Measurements from ENCODE around the gene PLXNA4. TPM values are rescaled to one million over a fixed set of nuclear protein-coding genes. Genes with fewer than 3 reads are reported as not detected.

Gene PLXNA4
- total RNA-seq, 4 donors from 2014 or later, result 1.1 to 2.8 (median 1.4) TPM

DNA sequence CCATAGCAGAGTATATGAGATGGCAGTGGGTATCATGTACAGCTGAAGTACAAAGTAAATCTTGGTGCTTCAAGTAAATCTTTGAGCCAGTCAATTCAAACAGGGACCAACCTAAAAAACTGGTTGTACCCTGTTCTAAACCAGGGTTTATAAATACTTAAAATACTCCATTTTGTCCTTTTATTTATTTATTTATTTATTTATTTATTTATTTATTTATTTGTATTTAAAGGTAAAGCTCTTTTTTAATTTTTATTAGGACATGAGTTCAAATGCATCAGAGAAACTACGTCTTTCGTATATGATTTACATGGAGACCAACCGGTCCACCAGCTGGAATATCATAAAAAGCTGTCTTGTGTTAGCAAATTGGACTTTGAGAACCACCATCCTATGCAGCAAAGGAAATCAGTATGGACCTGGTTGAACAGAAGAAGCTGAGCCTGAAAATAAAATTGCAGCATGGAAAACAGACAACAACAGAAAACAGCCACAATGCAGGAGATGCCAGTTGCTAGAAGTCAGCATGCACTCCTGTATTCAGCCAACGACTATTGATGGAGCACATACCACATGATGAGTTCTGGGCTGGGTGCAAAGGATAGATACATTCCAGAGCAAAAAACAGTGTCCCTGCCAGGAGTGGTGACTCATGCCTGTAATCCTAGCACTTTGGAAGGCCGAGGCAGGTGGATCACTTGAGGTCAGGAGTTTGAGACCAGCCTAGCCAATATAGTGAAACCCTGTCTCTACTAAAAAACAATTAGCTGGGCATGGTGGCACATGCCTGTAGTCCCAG is 60.0 kb downstream of the PLXNA4 start:
- no peak for TF ChIP-seq EP300 (IDR thresholded peaks at IDR 0.05; ENCODE audit: low read depth)
- no peak for TF ChIP-seq POLR2A (IDR thresholded peaks at IDR 0.05)
- TF ChIP-seq, protein P1, sequence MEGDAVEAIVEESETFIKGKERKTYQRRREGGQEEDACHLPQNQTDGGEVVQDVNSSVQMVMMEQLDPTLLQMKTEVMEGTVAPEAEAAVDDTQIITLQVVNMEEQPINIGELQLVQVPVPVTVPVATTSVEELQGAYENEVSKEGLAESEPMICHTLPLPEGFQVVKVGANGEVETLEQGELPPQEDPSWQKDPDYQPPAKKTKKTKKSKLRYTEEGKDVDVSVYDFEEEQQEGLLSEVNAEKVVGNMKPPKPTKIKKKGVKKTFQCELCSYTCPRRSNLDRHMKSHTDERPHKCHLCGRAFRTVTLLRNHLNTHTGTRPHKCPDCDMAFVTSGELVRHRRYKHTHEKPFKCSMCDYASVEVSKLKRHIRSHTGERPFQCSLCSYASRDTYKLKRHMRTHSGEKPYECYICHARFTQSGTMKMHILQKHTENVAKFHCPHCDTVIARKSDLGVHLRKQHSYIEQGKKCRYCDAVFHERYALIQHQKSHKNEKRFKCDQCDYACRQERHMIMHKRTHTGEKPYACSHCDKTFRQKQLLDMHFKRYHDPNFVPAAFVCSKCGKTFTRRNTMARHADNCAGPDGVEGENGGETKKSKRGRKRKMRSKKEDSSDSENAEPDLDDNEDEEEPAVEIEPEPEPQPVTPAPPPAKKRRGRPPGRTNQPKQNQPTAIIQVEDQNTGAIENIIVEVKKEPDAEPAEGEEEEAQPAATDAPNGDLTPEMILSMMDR (IDR thresholded peaks at IDR 0.05), result no peak
- no peak for TF ChIP-seq POLR2AphosphoS5 (IDR thresholded peaks at IDR 0.05)
- Histone ChIP-seq H3K27me3 (no peaks in the 10 kb centered on the region), H3K9me3 (no peaks in the 10 kb centered on the region), H3K4me1 (peaks cover 0 to 4% (median 0%) of the 10 kb centered on the region in 4 donors), H3K27ac (no peak overlapping the region), H3K36me3 (no peaks in the 10 kb centered on the region), H3K4me3 (no peak overlapping the region)
- intact Hi-C loops (cut with DNase I; ENCODE audit: low total_unique reads), result no loop called here
- no peak for DNase-seq
- 72 to 100% methylated on average over 3 to 5 of the region's 5 CpGs for WGBS, 2 donors (ENCODE audit: low coverage in 1 of 2)
- in situ Hi-C loops (cut with MboI; ENCODE audit: low pct_ligation_motif_present in 1 of 4, low pct_unique_long_range_greater_than_20kb in 1 of 4, low sequenced_read_pairs in 3 of 4), result no loop called here

DNA sequence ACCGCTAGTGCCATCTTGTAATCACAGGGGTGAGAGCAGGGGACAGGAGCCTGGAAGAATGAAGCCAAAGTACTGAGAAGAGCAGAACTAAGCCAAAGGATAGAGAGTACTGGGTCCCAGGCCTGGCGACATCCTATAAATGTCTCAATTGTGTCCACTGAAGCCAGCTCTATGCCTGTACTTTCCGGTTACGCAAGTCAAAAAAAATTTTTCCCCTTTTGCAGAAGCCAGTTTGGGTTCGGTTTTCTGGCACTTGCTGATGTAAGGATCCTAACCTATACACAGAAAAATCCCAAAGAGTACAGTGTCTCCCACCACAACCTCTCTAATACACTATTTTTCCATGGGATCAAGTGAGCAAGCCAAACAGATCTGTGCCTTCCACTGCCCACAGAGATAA is 61.1 kb downstream of the PLXNA4 start:
- WGBS, 2 donors (ENCODE audit: low coverage in 1 of 2), result 88 to 94% methylated on average over 3 to 5 of the region's 5 CpGs
- TF ChIP-seq POLR2AphosphoS5 (IDR thresholded peaks at IDR 0.05) (no peak), EP300 (IDR thresholded peaks at IDR 0.05; ENCODE audit: low read depth) (no peak), POLR2A (IDR thresholded peaks at IDR 0.05) (no peak)
- TF ChIP-seq, protein P1 (IDR thresholded peaks at IDR 0.05), result no peak
- intact Hi-C loops (cut with DNase I; ENCODE audit: low total_unique reads), result no loop called here

DNA sequence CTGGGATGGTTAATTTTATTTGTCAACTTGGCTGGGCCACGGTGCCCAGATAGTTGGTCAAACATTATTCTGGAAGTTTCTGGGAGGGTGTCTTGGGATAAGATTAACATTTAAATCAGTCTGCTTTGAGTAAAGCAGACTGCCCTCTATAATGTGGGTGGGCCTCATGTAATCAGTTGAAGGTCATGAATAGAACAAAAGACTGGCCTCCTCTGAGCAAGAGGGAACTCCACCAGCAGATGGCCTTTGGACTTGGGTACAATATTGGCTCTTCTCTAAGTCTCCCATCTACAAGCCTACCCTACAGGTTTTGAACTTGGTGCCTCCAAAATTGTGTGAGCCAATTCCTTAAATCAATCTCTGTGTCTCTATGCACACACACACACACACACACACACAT is 61.8 kb downstream of the PLXNA4 start:
- Histone ChIP-seq H3K36me3 (no peaks in the 10 kb centered on the region), H3K9me3 (no peaks in the 10 kb centered on the region), H3K4me1 (no peaks in the 10 kb centered on the region), H3K4me3 (no peak overlapping the region), H3K27ac (no peak overlapping the region), H3K27me3 (no peaks in the 10 kb centered on the region)
- in situ Hi-C loops (cut with MboI; ENCODE audit: low pct_ligation_motif_present in 1 of 4, low pct_unique_long_range_greater_than_20kb in 1 of 4, low sequenced_read_pairs in 3 of 4), result no loop called here
- no peak for DNase-seq
- WGBS, 2 donors (ENCODE audit: low coverage in 1 of 2), result 84% methylated on average over 1 of the region's 1 CpG; no CpG with 5 or more reads in 1 of the 2 donors
- TF ChIP-seq, protein P1 (IDR thresholded peaks at IDR 0.05), result no peak
- no peak for TF ChIP-seq POLR2AphosphoS5 (IDR thresholded peaks at IDR 0.05)
- intact Hi-C loops (cut with DNase I; ENCODE audit: low total_unique reads), result loop anchor here (5.0 kb wide), 1 partner anchor 1572 kb away; no protein-coding TSS in a partner anchor

More for the DNA sequence above, 61.1 kb downstream of the PLXNA4 start:
- no peaks in the 10 kb centered on the region for H3K9me3 ChIP-seq
- DNase-seq, result no peak
- H3K36me3 ChIP-seq, result no peaks in the 10 kb centered on the region
- no peak overlapping the region for H3K4me3 ChIP-seq
- in situ Hi-C loops (cut with MboI; ENCODE audit: low pct_ligation_motif_present in 1 of 4, low pct_unique_long_range_greater_than_20kb in 1 of 4, low sequenced_read_pairs in 3 of 4), result no loop called here
- H3K4me1 ChIP-seq, result peaks cover 0 to 1% (median 0%) of the 10 kb centered on the region in 4 donors
- no peaks in the 10 kb centered on the region for H3K27me3 ChIP-seq
- H3K27ac ChIP-seq, result no peak overlapping the region

DNA sequence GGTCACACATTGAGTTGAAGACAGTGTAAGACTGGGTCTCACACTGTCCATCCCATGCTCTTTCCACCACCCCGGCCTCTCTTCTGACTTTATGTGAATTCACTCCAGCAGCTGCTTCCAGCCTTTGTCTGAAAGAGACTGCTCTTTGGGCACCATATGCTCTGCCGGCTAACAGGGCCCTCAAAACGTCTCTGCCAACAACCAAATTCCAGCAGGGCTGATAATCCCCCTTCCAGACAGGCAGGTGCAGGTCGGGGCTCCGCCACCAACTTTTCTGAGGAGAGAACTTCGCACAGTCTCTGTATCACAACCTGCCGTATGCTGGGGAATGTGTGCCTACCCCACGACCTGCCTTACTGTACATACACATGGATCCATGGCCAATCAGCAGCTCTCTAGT is 64.3 kb downstream of the PLXNA4 start:
- 88 to 100% methylated on average over 1 to 8 of the region's 8 CpGs for WGBS, 2 donors (ENCODE audit: low coverage in 1 of 2)
- H3K36me3 ChIP-seq, result no peaks in the 10 kb centered on the region
- no peaks in the 10 kb centered on the region for H3K27me3 ChIP-seq
- intact Hi-C loops (cut with DNase I; ENCODE audit: low total_unique reads), result loop anchor here (5.0 kb wide), 1 partner anchor 1570 kb away; no protein-coding TSS in a partner anchor
- in situ Hi-C loops (cut with MboI; ENCODE audit: low pct_ligation_motif_present in 1 of 4, low pct_unique_long_range_greater_than_20kb in 1 of 4, low sequenced_read_pairs in 3 of 4), result no loop called here
- TF ChIP-seq EP300 (IDR thresholded peaks at IDR 0.05; ENCODE audit: low read depth) (no peak), POLR2A (IDR thresholded peaks at IDR 0.05) (no peak)
- TF ChIP-seq, protein P1 (IDR thresholded peaks at IDR 0.05), result no peak
- H3K4me1 ChIP-seq, result no peaks in the 10 kb centered on the region
- no peaks in the 10 kb centered on the region for H3K9me3 ChIP-seq
- no peak overlapping the region for H3K27ac ChIP-seq
- DNase-seq, result no peak
- no peak overlapping the region for H3K4me3 ChIP-seq
